Activated B cell treated with CpG ODN at 0.5 μM for 24 hours (primary cell): ENCODE data around the gene KCNQ1OT1. TPM values are rescaled to one million over a fixed set of nuclear protein-coding genes. Genes with fewer than 3 reads are reported as not detected.

Experiments used
- ATAC-seq: fragments of 200-7000 bp; cut with Tn5 transposase; one replicate; pipeline ENCODE4 v1.10.0; 2021; ENCODE audit warnings: low read depth, mild to moderate bottlenecking, moderate library complexity
- CTCF ChIA-PET: fragments of 350-600 bp; sonication (Branson Sonifier 250); formaldehyde crosslinking; loops from one replicate; lab custom pipeline; 2021; ENCODE audit warnings: antibody characterized with exemption; lab: Charles Lee
- POLR2A ChIA-PET: fragments of 350-600 bp; sonication (Branson Sonifier 250); formaldehyde crosslinking; loops from one replicate; lab custom pipeline; 2021; ENCODE audit warnings: antibody characterized with exemption; lab: Charles Lee
- DNase-seq: peaks from one replicate; pipeline ENCODE4 v3.0.0; 2022
- H3K27ac Mint-ChIP-seq: one replicate; pipeline ENCODE4 v1.8.0; 2020; ENCODE audit warnings: mixed read lengths
- H3K27me3 Mint-ChIP-seq: one replicate; pipeline ENCODE4 v1.8.0; 2021; ENCODE audit warnings: mixed read lengths
- H3K36me3 Mint-ChIP-seq: one replicate; pipeline ENCODE4 v1.8.0; 2021; ENCODE audit warnings: low read depth, mixed read lengths
- H3K4me1 Mint-ChIP-seq: one replicate; pipeline ENCODE4 v1.8.0; 2021; ENCODE audit warnings: mixed read lengths
- H3K4me3 Mint-ChIP-seq: one replicate; pipeline ENCODE4 v1.8.0; 2020; ENCODE audit warnings: mild to moderate bottlenecking, mixed read lengths
- H3K9me3 Mint-ChIP-seq: one replicate; pipeline ENCODE4 v1.8.0; 2020; ENCODE audit warnings: mixed read lengths
- CTCF ChIP-seq: fragments of 200-600 bp; IDR thresholded peaks from one replicate; pipeline ENCODE4 v1.8.0; 2022; ENCODE audit warnings: antibody characterized with exemption, mild to moderate bottlenecking
- intact Hi-C: fragments of 100-400 bp; cut with micrococcal nuclease; formaldehyde crosslinking; loops from one replicate; pipeline ENCODE4 v1.15.1; 2024
- total RNA-seq: library from RNA; stranded (reverse); gene quantifications from 2 replicates; pipeline ENCODE4 v1.2.3, GENCODE V29; 2022

KCNQ1OT1 gene
- total RNA-seq, 1 donor from 2014 or later: 1.2 TPM

- H3K4me1 Mint-ChIP-seq: no peaks in the 10 kb centered on the region
- peaks cover 22% of the 10 kb centered on the region for H3K36me3 Mint-ChIP-seq
- no peak for TF ChIP-seq CTCF
- ChIA-PET POLR2A (no interaction called here), CTCF (no interaction called here)
- no peak overlapping the region for H3K4me3 Mint-ChIP-seq
- ATAC-seq (no peak), DNase-seq (peak; percentile 12)
- H3K27ac Mint-ChIP-seq: no peak overlapping the region
- no peaks in the 10 kb centered on the region for H3K27me3 Mint-ChIP-seq
- H3K9me3 Mint-ChIP-seq: no peaks in the 10 kb centered on the region
- intact Hi-C loops: no loop called here
Observed at GRCh38 chr11:2586087-2586792, 113.6 kb downstream of the KCNQ1OT1 start.

- DNase-seq (no peak), ATAC-seq (no peak)
- Mint-ChIP-seq H3K4me3 (no peak overlapping the region), H3K9me3 (no peaks in the 10 kb centered on the region), H3K27ac (no peak overlapping the region), H3K4me1 (no peaks in the 10 kb centered on the region), H3K27me3 (no peaks in the 10 kb centered on the region), H3K36me3 (peaks cover 16% of the 10 kb centered on the region)
- TF ChIP-seq CTCF: no peak
- intact Hi-C loops: no loop called here
- CTCF ChIA-PET: no interaction called here
- POLR2A ChIA-PET: no interaction called here
Observed at GRCh38 chr11:2585566-2586086, 114.2 kb downstream of the KCNQ1OT1 start.

- CTCF ChIA-PET: no interaction called here
- intact Hi-C loops: no loop called here
- Mint-ChIP-seq H3K27ac (no peak overlapping the region), H3K9me3 (no peaks in the 10 kb centered on the region), H3K36me3 (peaks cover 13% of the 10 kb centered on the region), H3K4me1 (no peaks in the 10 kb centered on the region), H3K27me3 (no peaks in the 10 kb centered on the region), H3K4me3 (no peak overlapping the region)
- ATAC-seq (no peak), DNase-seq (peak; percentile 13)
- POLR2A ChIA-PET: no interaction called here
- no peak for TF ChIP-seq CTCF
Observed at GRCh38 chr11:2584812-2585565, 114.8 kb downstream of the KCNQ1OT1 start.

GRCh38 chr11:2584434-2584811 is 115.4 kb downstream of the KCNQ1OT1 start:
- no peak overlapping the region for H3K4me3 Mint-ChIP-seq
- POLR2A ChIA-PET: no interaction called here
- no peak overlapping the region for H3K27ac Mint-ChIP-seq
- CTCF ChIA-PET: no interaction called here
- no peaks in the 10 kb centered on the region for H3K9me3 Mint-ChIP-seq
- peaks cover 9% of the 10 kb centered on the region for H3K36me3 Mint-ChIP-seq
- H3K27me3 Mint-ChIP-seq: no peaks in the 10 kb centered on the region
- intact Hi-C loops: no loop called here
- H3K4me1 Mint-ChIP-seq: no peaks in the 10 kb centered on the region
- no peak for DNase-seq
- ATAC-seq: no peak
- TF ChIP-seq CTCF: no peak

GRCh38 chr11:2583605-2583958 is 116.2 kb downstream of the KCNQ1OT1 start:
- peaks cover 4% of the 10 kb centered on the region for H3K36me3 Mint-ChIP-seq
- ChIA-PET CTCF (no interaction called here), POLR2A (no interaction called here)
- no peak for TF ChIP-seq CTCF
- H3K9me3 Mint-ChIP-seq: no peaks in the 10 kb centered on the region
- no peak overlapping the region for H3K27ac Mint-ChIP-seq
- intact Hi-C loops: no loop called here
- H3K4me1 Mint-ChIP-seq: no peaks in the 10 kb centered on the region
- H3K27me3 Mint-ChIP-seq: no peaks in the 10 kb centered on the region
- ATAC-seq: no peak
- H3K4me3 Mint-ChIP-seq: no peak overlapping the region
- peak; percentile 13 for DNase-seq
